ENCODE data around the gene KRT85.

The KRT85 gene

DNA sequence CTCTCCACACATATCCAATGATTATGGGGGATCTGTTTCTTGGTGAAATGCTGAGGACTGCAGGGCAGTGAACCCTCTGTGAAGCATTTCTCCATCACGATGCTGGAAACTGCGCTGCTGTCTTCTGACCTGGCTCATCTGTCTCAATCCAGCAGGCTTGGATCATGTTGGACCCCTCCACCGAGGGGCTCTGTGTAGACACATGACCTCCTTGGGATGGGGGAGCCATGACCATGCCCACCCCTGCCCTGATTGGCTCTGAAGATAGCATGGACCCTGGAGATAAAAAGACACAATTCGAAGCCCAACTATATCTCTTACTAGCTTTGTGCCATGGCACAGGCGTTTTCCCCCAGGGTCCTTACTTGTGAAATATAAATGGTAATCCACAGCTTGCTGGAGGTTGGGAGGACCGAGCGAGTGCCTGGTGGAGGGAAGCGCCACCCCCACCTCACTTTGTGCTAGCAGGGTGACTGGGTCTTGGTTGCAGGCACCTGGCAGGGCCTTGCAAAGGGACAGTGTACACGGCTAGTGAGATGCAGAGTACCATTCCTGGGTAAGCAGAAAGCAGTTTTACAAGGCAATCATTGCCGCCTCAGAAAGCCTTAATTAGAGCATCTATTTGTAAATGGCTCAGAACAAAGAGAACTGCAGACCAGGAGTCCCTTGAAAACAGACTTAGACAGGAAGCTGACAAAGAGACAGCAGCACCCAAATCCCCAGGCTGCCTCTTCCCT is 43.7 kb downstream of the KRT85 start:
- Histone ChIP-seq H3K9ac (no peak overlapping the region), H2AFZ (no peak overlapping the region), H3K27ac (no peak overlapping the region), H3K9me3 (ENCODE audit: control insufficient read depth, low read length) (no peaks in the 10 kb centered on the region), H3K27me3 (ENCODE audit: control insufficient read depth, insufficient read depth, low read length) (no peaks in the 10 kb centered on the region), H3K36me3 (ENCODE audit: control insufficient read depth, insufficient read depth, low read length) (no peaks in the 10 kb centered on the region), H3K4me3 (ENCODE audit: low read depth, low read length) (no peak overlapping the region), H3K79me2 (no peaks in the 10 kb centered on the region), H3K4me2 (ENCODE audit: low read length) (no peak overlapping the region), H3K4me1 (no peaks in the 10 kb centered on the region)
- TF ChIP-seq CTCF (IDR thresholded peaks at IDR 0.05) = no peak

- no peak for TF ChIP-seq CTCF (IDR thresholded peaks at IDR 0.05)
Observed at GRCh38 chr12:52323001-52323400, 44.3 kb downstream of the KRT85 start.

DNA sequence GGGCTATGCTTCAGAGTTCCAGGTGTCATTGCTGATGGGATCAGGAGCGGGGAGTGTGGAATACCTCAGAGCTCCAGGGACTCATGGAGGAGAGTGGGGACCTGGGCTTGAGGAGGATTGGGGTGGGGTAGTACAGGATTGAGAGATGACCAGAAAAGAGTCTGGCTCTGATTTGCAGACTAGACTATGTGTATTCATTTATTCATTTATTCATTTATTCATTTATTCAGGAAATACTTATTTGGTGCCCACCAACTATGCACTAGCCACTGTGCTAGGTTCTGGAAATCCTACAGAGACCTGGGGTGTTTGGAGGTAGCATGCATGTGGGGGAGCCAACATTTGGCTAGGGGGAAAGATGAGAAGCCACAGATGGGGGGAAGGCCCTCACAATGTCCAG is 45.2 kb downstream of the KRT85 start:
- H3K27me3 ChIP-seq (ENCODE audit: control insufficient read depth, insufficient read depth, low read length) = no peaks in the 10 kb centered on the region
- no peaks in the 10 kb centered on the region for H3K9me3 ChIP-seq (ENCODE audit: control insufficient read depth, low read length)
- H3K36me3 ChIP-seq (ENCODE audit: control insufficient read depth, insufficient read depth, low read length) = no peaks in the 10 kb centered on the region
- no peak overlapping the region for H3K4me3 ChIP-seq (ENCODE audit: low read depth, low read length)
- TF ChIP-seq CTCF (IDR thresholded peaks at IDR 0.05) = no peak
- H2AFZ ChIP-seq = no peak overlapping the region
- H3K4me2 ChIP-seq (ENCODE audit: low read length) = no peak overlapping the region
- H3K27ac ChIP-seq = no peak overlapping the region
- no peaks in the 10 kb centered on the region for H3K79me2 ChIP-seq
- H3K9ac ChIP-seq = no peak overlapping the region
- no peaks in the 10 kb centered on the region for H3K4me1 ChIP-seq

More at GRCh38 chr12:52323001-52323400, 44.3 kb downstream of the KRT85 start:
- Histone ChIP-seq H3K79me2 (no peaks in the 10 kb centered on the region), H3K9ac (no peak overlapping the region), H3K4me3 (ENCODE audit: low read depth, low read length) (no peak overlapping the region), H3K27ac (no peak overlapping the region), H3K4me1 (no peaks in the 10 kb centered on the region), H3K36me3 (ENCODE audit: control insufficient read depth, insufficient read depth, low read length) (no peaks in the 10 kb centered on the region), H2AFZ (no peak overlapping the region), H3K9me3 (ENCODE audit: control insufficient read depth, low read length) (no peaks in the 10 kb centered on the region), H3K27me3 (ENCODE audit: control insufficient read depth, insufficient read depth, low read length) (no peaks in the 10 kb centered on the region), H3K4me2 (ENCODE audit: low read length) (no peak overlapping the region)

DNA sequence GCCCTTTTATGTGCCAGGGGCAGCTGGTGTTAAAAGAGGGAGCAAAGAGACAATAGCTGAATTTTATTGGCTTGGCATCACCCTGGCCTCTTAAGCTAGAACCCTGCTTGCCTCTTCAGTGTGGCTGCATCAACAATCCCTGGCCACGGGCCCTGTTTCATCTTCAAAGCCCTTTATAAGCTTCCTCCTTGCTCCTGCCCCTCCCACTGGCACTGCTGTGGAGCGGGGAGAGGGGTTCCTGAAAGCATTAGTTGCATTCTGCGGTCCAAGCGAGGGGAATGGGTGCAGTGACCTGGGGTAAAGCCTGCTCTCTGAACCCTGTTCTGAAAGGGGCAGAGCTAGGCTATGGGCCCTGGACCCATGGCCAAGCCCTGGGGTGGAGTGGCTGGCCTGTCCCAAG is 45.9 kb downstream of the KRT85 start:
- H3K79me2 ChIP-seq = no peaks in the 10 kb centered on the region
- no peaks in the 10 kb centered on the region for H3K27me3 ChIP-seq (ENCODE audit: control insufficient read depth, insufficient read depth, low read length)
- H3K4me2 ChIP-seq (ENCODE audit: low read length) = no peak overlapping the region
- TF ChIP-seq CTCF (IDR thresholded peaks at IDR 0.05) = no peak
- H3K36me3 ChIP-seq (ENCODE audit: control insufficient read depth, insufficient read depth, low read length) = no peaks in the 10 kb centered on the region
- H3K9ac ChIP-seq = no peak overlapping the region
- H3K9me3 ChIP-seq (ENCODE audit: control insufficient read depth, low read length) = no peaks in the 10 kb centered on the region
- no peak overlapping the region for H3K27ac ChIP-seq
- no peak overlapping the region for H2AFZ ChIP-seq
- H3K4me3 ChIP-seq (ENCODE audit: low read depth, low read length) = no peak overlapping the region
- no peaks in the 10 kb centered on the region for H3K4me1 ChIP-seq

DNA sequence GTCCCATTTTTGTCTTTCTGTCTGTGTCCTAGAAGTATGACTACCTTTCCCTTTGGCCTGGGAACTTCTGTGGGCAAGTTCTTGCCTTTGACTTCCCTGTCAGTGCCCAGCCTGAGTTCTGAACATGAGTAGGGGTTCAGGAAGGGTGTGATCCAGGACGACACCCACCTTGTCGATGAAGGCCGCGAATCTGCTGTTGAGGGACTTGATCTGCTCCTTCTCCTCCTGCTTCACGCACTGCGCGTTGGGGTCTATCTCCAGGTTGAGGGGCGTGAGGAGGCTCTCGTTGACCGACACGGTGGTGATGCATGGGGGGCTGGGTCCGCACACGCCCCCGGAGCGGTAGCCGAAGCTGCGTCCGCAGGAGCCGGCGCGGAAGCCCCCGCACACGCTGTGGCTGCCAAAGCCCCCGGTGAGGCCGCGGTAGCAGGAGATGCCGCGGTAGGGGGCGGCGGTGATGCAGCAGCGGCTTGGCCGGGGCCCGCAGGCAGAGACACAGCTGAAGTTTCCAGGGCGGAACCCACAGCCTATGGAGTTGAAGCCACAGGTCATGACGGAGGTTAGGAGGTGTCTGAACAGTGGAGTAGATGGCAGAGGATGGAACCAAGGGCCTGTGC is 46.4 kb downstream of the KRT85 start, which contains the start of gene KRT83:
Gene KRT83, minus strand, starts transcription at position 615 of the 617 bp plus-strand sequence. Its CDS starts 63 bp downstream, at position 552.
- no peak within 1 kb of the TSS for H3K4me2 ChIP-seq (ENCODE audit: low read length)
- no peak within 1 kb of the TSS for H3K9ac ChIP-seq
- no peak for TF ChIP-seq CTCF (IDR thresholded peaks at IDR 0.05)

More for the DNA sequence above, 46.4 kb downstream of the KRT85 start, which contains the start of gene KRT83:
- Histone ChIP-seq H2AFZ (no peak within 1 kb of the TSS), H3K4me1 (no peaks in the 10 kb centered on the region), H3K27ac (no peak within 1 kb of the TSS), H3K36me3 (ENCODE audit: control insufficient read depth, insufficient read depth, low read length) (no peaks in the 10 kb centered on the region), H3K27me3 (ENCODE audit: control insufficient read depth, insufficient read depth, low read length) (no peaks in the 10 kb centered on the region), H3K9me3 (ENCODE audit: control insufficient read depth, low read length) (no peaks in the 10 kb centered on the region), H3K79me2 (no peaks in the 10 kb centered on the region), H3K4me3 (ENCODE audit: low read depth, low read length) (no peak within 1 kb of the TSS)
